HepG2 (cell line): ENCODE measurements around the gene IL21R. TPM values are rescaled to one million over a fixed set of nuclear protein-coding genes. Genes with fewer than 3 reads are reported as not detected.

Source experiments
- ATAC-seq: fragments of 200-7000 bp; cut with Tn5 transposase; 3 replicates; pipeline ENCODE4 v1.9.1; 2020; ENCODE audit warnings: mild to moderate bottlenecking, moderate library complexity
- BruUV-seq: library from RNA; stranded (reverse); fragments of 400-500 nt; replicated peaks from 2 replicates; lab custom pipeline; 2021; lab: Mats Ljungman, UMichigan
- CTCF ChIA-PET: fragments of 300-600 bp; formaldehyde crosslinking; extraction: SDS; loops from one replicate; lab custom pipeline; 2021; ENCODE audit warnings: low total read pairs, inconsistent platforms, low intra/inter-chr PET ratio; lab: Yijun Ruan, JAX
- POLR2A ChIA-PET: fragments of 350-600 bp; sonication (Branson Sonifier 250); formaldehyde crosslinking; loops from one replicate; lab custom pipeline; 2020; ENCODE audit warnings: antibody characterized with exemption, inconsistent platforms; lab: Yijun Ruan, JAX
- DNase-seq: peaks from one replicate; pipeline ENCODE4 v3.0.0-alpha.2; 2015; ENCODE audit warnings: low spot score
- FAIRE-seq: peaks from 3 replicates; lab custom pipeline; 2011; peaks lifted over from hg19 to GRCh38; lab: Jason Lieb, UNC
- H2AFZ ChIP-seq: one replicate; pipeline ENCODE4 v1.6.1; 2011; ENCODE audit warnings: low read length, inconsistent platforms
- H3K27ac ChIP-seq: fragments of 300-600 bp; 3 replicates; pipeline ENCODE4 v1.8.0; 2011; ENCODE audit warnings: mixed run types, mild to moderate bottlenecking, mixed read lengths, low read length, inconsistent platforms; ENCODE audit not compliant: insufficient read depth; ENCODE audit errors: extremely low read length
- H3K27me3 ChIP-seq, 2 experiments: fragments of 200-600 bp in 1 of 2; 2 replicates in 1 of 2; 3 replicates in 1 of 2; pipeline versions ENCODE4 v1.6.0 to v1.8.0; 2011; ENCODE audit warnings: low read length in 2 of 2, mild to moderate bottlenecking in 2 of 2, moderate library complexity in 2 of 2, inconsistent platforms in 1 of 2; ENCODE audit not compliant: insufficient read depth in 2 of 2, control insufficient read depth in 1 of 2
- H3K36me3 ChIP-seq, 2 experiments: fragments of 200-600 bp in 1 of 2; replicated peaks in 1 of 2; 2 replicates in 1 of 2; 3 replicates in 1 of 2; pipeline versions ENCODE4 v1.5.1 to v1.8.0; 2011; ENCODE audit warnings: low read length in 2 of 2, inconsistent platforms in 1 of 2; ENCODE audit not compliant: insufficient read depth in 2 of 2, control insufficient read depth in 1 of 2
- H3K4me1 ChIP-seq: 2 replicates; pipeline ENCODE4 v1.5.1; 2012; ENCODE audit warnings: low read length, inconsistent platforms; ENCODE audit not compliant: insufficient read depth
- H3K4me2 ChIP-seq: 2 replicates; pipeline ENCODE4 v1.6.0; 2011; ENCODE audit warnings: low read depth, low read length, inconsistent platforms
- H3K4me3 ChIP-seq, 3 experiments: fragments of 200-600 bp in 1 of 3; sonication (generic), shearing (Covaris generic) in 1 of 3; replicated peaks in 1 of 3; 2 replicates each; pipeline ENCODE4 v1.5.1; 2011 to 2016; ENCODE audit warnings: low read length in 3 of 3, inconsistent platforms in 2 of 3, low read depth in 2 of 3, mild to moderate bottlenecking in 2 of 3, control low read depth in 1 of 3, mixed read lengths in 1 of 3; ENCODE audit not compliant: insufficient read depth in 1 of 3
- H3K79me2 ChIP-seq: one replicate; pipeline ENCODE4 v1.6.1; 2011; ENCODE audit warnings: low read length, inconsistent platforms; ENCODE audit not compliant: insufficient read depth
- H3K9ac ChIP-seq: 2 replicates; pipeline ENCODE4 v1.6.0; 2011; ENCODE audit warnings: mild to moderate bottlenecking, low read depth, low read length, inconsistent platforms; ENCODE audit not compliant: insufficient read depth
- H3K9me3 ChIP-seq: 2 replicates; pipeline ENCODE4 v1.5.1; 2012; ENCODE audit warnings: mild to moderate bottlenecking, low read length
- H4K20me1 ChIP-seq: 2 replicates; pipeline ENCODE4 v1.6.0; 2011; ENCODE audit warnings: inconsistent platforms, mild to moderate bottlenecking, low read length, moderate library complexity; ENCODE audit not compliant: insufficient read depth
- CENPT ChIP-seq: sonication (generic); formaldehyde crosslinking; IDR thresholded peaks from 2 replicates; pipeline ENCODE4 v1.8.0; 2022; ENCODE audit warnings: low read depth, mild to moderate bottlenecking, moderate library complexity, missing genetic modification reagents
- DNMT1 ChIP-seq: sonication (generic); formaldehyde crosslinking; IDR thresholded peaks from 2 replicates; pipeline ENCODE4 v1.5.1; 2020; ENCODE audit warnings: mild to moderate bottlenecking, missing genetic modification reagents
- EP300 ChIP-seq, 3 experiments: sonication (generic) in 1 of 3; formaldehyde crosslinking in 1 of 3; IDR thresholded peaks; 2 replicates each; pipeline versions ENCODE4 v1.5.1 to v1.6.1; 2011 to 2020; ENCODE audit warnings: low read depth in 2 of 3, low read length in 2 of 3, borderline replicate concordance in 1 of 3, improper control_type of control experiment in 1 of 3, mild to moderate bottlenecking in 1 of 3, missing genetic modification reagents in 1 of 3, moderate library complexity in 1 of 3
- NR2C2 ChIP-seq: sonication (generic); formaldehyde crosslinking; IDR thresholded peaks from 2 replicates; pipeline ENCODE4 v1.4.0; 2020; ENCODE audit warnings: missing genetic modification reagents, mild to moderate bottlenecking, moderate library complexity, borderline replicate concordance
- RAD51 ChIP-seq: fragments of 450-650 bp; IDR thresholded peaks from 2 replicates; pipeline ENCODE4 v1.6.1; 2016; ENCODE audit warnings: borderline replicate concordance
- ZFP90 ChIP-seq: sonication (generic); formaldehyde crosslinking; IDR thresholded peaks from 2 replicates; pipeline ENCODE4 v1.8.0; 2022; ENCODE audit warnings: missing genetic modification reagents, mild to moderate bottlenecking, inconsistent platforms, borderline replicate concordance
- ZFY ChIP-seq: sonication (generic); formaldehyde crosslinking; IDR thresholded peaks from 2 replicates; pipeline ENCODE4 v1.4.0; 2020; ENCODE audit warnings: missing genetic modification reagents
- ZNF143 ChIP-seq: sonication (generic); formaldehyde crosslinking; IDR thresholded peaks from 2 replicates; pipeline ENCODE4 v1.4.0; 2020; ENCODE audit warnings: missing genetic modification reagents
- ZNF17 ChIP-seq: sonication (generic); formaldehyde crosslinking; IDR thresholded peaks from 2 replicates; pipeline ENCODE4 v1.5.0; 2020; ENCODE audit warnings: mild to moderate bottlenecking, missing genetic modification reagents
- in situ Hi-C: cut with HindIII; loops from 2 replicates; pipeline ENCODE4 v1.10.0; 2017; ENCODE audit warnings: low pct_unique_long_range_greater_than_20kb; ENCODE audit not compliant: extremely low pct_ligation_motif_present
- intact Hi-C: fragments of 100-400 bp; cut with micrococcal nuclease; formaldehyde crosslinking; loops from one replicate; pipeline ENCODE4 v1.10.0; 2022; ENCODE audit not compliant: unreplicated experiment
- polyA plus RNA-seq, 8 experiments: library from polyadenylated mRNA; depleted of rRNA in 3 of 8; stranded (reverse) in 7 of 8; unstranded in 1 of 8; fragments of >200 nt; fragmentation: Illumina TruSeq in 4 of 8; extraction: Trizol in 4 of 8; gene quantifications; 2 replicates each; pipeline versions ENCODE4 v1.2.1 to v1.2.3, GENCODE V29; 2011 to 2016; ENCODE audit warnings: low read depth in 4 of 8, missing spikeins in 1 of 8, mixed read lengths in 1 of 8; ENCODE audit not compliant: insufficient read depth in 1 of 8
- total RNA-seq, 5 experiments: library from RNA; depleted of rRNA; stranded (reverse); fragments of >200 nt; fragmentation: Illumina TruSeq; extraction: Trizol; gene quantifications; 2 replicates each; pipeline ENCODE4 v1.2.3, GENCODE V29; 2016; ENCODE audit warnings: low read depth in 1 of 5
- TF ChIP-seq, protein P1 (sequence below): sonication (generic); formaldehyde crosslinking; IDR thresholded peaks from 2 replicates; pipeline ENCODE4 v1.9.0; 2022; ENCODE audit warnings: low read depth, missing genetic modification reagents
- TF ChIP-seq, protein P2 (sequence below): sonication (generic); formaldehyde crosslinking; IDR thresholded peaks from 2 replicates; pipeline ENCODE4 v1.4.0; 2020; ENCODE audit warnings: missing genetic modification reagents
- TF ChIP-seq, protein P3 (sequence below): sonication (generic); formaldehyde crosslinking; IDR thresholded peaks from one replicate; pipeline ENCODE4 v1.5.1; 2020; ENCODE audit warnings: mild to moderate bottlenecking, missing genetic modification reagents; ENCODE audit errors: not compliant biosample characterization

Gene IL21R
- total and polyA plus RNA-seq, 2 of the 13 experiments (the other 11 are each of a cell fraction or from before 2014, with no cell fraction given) = 0.49 to 0.64 TPM

DNA sequence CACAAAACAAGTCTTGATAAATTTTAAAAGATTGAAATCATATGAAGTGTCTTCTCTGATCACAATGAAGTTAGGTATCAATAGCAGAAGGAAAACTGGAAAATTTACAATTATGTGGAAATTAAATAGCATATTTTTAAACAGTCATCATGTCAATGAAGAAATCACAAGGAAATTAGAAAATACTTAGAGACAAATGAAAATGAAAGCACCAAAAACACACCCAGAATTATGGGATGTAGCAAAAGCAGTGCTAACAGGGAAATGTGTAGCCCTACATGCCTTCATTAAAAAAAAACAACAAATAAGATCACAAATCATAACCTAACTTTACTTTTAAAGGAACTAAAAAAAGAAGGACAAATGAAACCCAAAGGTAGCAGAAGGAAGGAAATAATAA lies 7.5 kb upstream of the IL21R start:
- in situ Hi-C loops (no loop called here), intact Hi-C loops (no loop called here)
- no TSS peak for BruUV-seq
- POLR2A ChIA-PET = no interaction called here
- Histone ChIP-seq H3K27ac (no peak overlapping the region), H3K36me3 (no peaks in the 10 kb centered on the region), H3K27me3 (no peaks in the 10 kb centered on the region), H3K79me2 (no peaks in the 10 kb centered on the region), H2AFZ (no peak overlapping the region), H4K20me1 (no peaks in the 10 kb centered on the region), H3K9ac (no peak overlapping the region), H3K9me3 (no peaks in the 10 kb centered on the region), H3K4me1 (no peaks in the 10 kb centered on the region), H3K4me2 (no peak overlapping the region), H3K4me3 (no peak overlapping the region)
- DNase-seq (no peak), FAIRE-seq (no peak), ATAC-seq (no peak)
- CTCF ChIA-PET = no interaction called here
- TF ChIP-seq ZFY (CRISPR knock-in tag) = no peak
- no peak for TF ChIP-seq ZNF143 (CRISPR knock-in tag)
- TF ChIP-seq DNMT1 (CRISPR knock-in tag) = no peak
- TF ChIP-seq, protein P1, sequence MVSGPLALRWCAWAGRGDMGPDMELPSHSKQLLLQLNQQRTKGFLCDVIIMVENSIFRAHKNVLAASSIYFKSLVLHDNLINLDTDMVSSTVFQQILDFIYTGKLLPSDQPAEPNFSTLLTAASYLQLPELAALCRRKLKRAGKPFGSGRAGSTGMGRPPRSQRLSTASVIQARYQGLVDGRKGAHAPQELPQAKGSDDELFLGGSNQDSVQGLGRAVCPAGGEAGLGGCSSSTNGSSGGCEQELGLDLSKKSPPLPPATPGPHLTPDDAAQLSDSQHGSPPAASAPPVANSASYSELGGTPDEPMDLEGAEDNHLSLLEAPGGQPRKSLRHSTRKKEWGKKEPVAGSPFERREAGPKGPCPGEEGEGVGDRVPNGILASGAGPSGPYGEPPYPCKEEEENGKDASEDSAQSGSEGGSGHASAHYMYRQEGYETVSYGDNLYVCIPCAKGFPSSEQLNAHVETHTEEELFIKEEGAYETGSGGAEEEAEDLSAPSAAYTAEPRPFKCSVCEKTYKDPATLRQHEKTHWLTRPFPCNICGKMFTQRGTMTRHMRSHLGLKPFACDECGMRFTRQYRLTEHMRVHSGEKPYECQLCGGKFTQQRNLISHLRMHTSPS (CRISPR knock-in tag) = no peak
- TF ChIP-seq, protein P2, sequence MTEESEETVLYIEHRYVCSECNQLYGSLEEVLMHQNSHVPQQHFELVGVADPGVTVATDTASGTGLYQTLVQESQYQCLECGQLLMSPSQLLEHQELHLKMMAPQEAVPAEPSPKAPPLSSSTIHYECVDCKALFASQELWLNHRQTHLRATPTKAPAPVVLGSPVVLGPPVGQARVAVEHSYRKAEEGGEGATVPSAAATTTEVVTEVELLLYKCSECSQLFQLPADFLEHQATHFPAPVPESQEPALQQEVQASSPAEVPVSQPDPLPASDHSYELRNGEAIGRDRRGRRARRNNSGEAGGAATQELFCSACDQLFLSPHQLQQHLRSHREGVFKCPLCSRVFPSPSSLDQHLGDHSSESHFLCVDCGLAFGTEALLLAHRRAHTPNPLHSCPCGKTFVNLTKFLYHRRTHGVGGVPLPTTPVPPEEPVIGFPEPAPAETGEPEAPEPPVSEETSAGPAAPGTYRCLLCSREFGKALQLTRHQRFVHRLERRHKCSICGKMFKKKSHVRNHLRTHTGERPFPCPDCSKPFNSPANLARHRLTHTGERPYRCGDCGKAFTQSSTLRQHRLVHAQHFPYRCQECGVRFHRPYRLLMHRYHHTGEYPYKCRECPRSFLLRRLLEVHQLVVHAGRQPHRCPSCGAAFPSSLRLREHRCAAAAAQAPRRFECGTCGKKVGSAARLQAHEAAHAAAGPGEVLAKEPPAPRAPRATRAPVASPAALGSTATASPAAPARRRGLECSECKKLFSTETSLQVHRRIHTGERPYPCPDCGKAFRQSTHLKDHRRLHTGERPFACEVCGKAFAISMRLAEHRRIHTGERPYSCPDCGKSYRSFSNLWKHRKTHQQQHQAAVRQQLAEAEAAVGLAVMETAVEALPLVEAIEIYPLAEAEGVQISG = no peak
- no peak for TF ChIP-seq CENPT (CRISPR knock-in tag)
- no peak for TF ChIP-seq ZFP90 (CRISPR knock-in tag)
- TF ChIP-seq EP300 (IDR thresholded peaks at IDR 0.05; ENCODE audit: low read depth in 2 of 2, low read length in 2 of 2) = no peak
- no peak for TF ChIP-seq EP300 (CRISPR knock-in tag; IDR thresholded peaks at IDR 0.05; ENCODE audit: borderline replicate concordance)
- TF ChIP-seq RAD51 = no peak
- no peak for TF ChIP-seq ZNF17
- TF ChIP-seq, protein P3, sequence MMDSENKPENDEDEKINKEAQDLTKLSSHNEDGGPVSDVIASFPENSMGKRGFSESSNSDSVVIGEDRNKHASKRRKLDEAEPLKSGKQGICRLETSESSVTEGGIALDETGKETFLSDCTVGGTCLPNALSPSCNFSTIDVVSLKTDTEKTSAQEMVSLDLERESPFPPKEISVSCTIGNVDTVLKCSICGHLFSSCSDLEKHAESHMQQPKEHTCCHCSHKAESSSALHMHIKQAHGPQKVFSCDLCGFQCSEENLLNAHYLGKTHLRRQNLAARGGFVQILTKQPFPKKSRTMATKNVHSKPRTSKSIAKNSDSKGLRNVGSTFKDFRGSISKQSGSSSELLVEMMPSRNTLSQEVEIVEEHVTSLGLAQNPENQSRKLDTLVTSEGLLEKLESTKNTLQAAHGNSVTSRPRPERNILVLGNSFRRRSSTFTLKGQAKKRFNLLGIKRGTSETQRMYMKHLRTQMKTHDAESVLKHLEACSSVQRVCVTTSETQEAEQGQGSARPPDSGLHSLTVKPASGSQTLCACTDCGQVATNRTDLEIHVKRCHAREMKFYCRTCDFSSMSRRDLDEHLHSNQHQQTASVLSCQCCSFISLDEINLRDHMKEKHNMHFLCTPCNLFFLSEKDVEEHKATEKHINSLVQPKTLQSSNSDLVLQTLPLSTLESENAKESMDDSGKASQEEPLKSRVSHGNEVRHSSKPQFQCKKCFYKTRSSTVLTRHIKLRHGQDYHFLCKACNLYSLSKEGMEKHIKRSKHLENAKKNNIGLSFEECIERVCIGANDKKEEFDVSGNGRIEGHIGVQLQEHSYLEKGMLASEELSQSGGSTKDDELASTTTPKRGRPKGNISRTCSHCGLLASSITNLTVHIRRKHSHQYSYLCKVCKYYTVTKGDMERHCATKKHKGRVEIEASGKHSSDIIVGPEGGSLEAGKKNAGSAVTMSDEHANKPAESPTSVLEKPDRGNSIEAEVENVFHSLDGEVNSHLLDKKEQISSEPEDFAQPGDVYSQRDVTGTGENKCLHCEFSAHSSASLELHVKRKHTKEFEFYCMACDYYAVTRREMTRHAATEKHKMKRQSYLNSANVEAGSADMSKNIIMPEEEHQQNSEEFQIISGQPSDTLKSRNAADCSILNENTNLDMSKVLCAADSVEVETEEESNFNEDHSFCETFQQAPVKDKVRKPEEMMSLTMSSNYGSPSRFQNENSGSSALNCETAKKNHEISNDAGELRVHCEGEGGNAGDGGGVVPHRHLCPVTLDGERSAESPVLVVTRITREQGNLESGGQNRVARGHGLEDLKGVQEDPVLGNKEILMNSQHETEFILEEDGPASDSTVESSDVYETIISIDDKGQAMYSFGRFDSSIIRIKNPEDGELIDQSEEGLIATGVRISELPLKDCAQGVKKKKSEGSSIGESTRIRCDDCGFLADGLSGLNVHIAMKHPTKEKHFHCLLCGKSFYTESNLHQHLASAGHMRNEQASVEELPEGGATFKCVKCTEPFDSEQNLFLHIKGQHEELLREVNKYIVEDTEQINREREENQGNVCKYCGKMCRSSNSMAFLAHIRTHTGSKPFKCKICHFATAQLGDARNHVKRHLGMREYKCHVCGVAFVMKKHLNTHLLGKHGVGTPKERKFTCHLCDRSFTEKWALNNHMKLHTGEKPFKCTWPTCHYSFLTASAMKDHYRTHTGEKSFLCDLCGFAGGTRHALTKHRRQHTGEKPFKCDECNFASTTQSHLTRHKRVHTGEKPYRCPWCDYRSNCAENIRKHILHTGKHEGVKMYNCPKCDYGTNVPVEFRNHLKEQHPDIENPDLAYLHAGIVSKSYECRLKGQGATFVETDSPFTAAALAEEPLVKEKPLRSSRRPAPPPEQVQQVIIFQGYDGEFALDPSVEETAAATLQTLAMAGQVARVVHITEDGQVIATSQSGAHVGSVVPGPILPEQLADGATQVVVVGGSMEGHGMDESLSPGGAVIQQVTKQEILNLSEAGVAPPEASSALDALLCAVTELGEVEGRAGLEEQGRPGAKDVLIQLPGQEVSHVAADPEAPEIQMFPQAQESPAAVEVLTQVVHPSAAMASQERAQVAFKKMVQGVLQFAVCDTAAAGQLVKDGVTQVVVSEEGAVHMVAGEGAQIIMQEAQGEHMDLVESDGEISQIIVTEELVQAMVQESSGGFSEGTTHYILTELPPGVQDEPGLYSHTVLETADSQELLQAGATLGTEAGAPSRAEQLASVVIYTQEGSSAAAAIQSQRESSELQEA (CRISPR knock-in tag) = no peak
- no peak for TF ChIP-seq NR2C2 (CRISPR knock-in tag)
